Bronchial epithelial cell (primary cell): ENCODE results near the gene SHC4. TPM values are rescaled to one million over a fixed set of nuclear protein-coding genes. Genes with fewer than 3 reads are reported as not detected.
A peak's percentile ranks its signal among the peaks of the same experiment; 100 is the strongest.

Experiments used
- DNase-seq: peaks from one replicate; pipeline ENCODE4 v3.0.0-alpha.2; 2010; ENCODE audit warnings: low read depth
- FAIRE-seq: peaks from 2 replicates; lab custom pipeline; 2011; peaks lifted over from hg19 to GRCh38; lab: Jason Lieb, UNC
- H3K27me3 ChIP-seq: 2 replicates; pipeline ENCODE4 v1.5.1; 2011; ENCODE audit warnings: low read length; ENCODE audit not compliant: control insufficient read depth, insufficient read depth
- H3K36me3 ChIP-seq: 2 replicates; pipeline ENCODE4 v1.5.1; 2011; ENCODE audit warnings: low read length; ENCODE audit not compliant: control insufficient read depth, insufficient read depth
- H3K4me3 ChIP-seq: 2 replicates; pipeline ENCODE4 v1.5.1; 2011; ENCODE audit warnings: mild to moderate bottlenecking, low read depth, low read length, control low read depth
- total RNA-seq: library from RNA; depleted of rRNA; stranded (reverse); fragments of >200 nt; gene quantifications from 2 replicates; pipeline ENCODE4 v1.2.1, GENCODE V29; 2014
- TF ChIP-seq, protein P1 (sequence below): IDR thresholded peaks from 2 replicates; pipeline ENCODE4 v1.5.1; 2011; ENCODE audit warnings: mild to moderate bottlenecking, moderate library complexity, low read length, control low read depth, inconsistent platforms; ENCODE audit not compliant: insufficient read depth, severe bottlenecking

SHC4 gene, protein sequence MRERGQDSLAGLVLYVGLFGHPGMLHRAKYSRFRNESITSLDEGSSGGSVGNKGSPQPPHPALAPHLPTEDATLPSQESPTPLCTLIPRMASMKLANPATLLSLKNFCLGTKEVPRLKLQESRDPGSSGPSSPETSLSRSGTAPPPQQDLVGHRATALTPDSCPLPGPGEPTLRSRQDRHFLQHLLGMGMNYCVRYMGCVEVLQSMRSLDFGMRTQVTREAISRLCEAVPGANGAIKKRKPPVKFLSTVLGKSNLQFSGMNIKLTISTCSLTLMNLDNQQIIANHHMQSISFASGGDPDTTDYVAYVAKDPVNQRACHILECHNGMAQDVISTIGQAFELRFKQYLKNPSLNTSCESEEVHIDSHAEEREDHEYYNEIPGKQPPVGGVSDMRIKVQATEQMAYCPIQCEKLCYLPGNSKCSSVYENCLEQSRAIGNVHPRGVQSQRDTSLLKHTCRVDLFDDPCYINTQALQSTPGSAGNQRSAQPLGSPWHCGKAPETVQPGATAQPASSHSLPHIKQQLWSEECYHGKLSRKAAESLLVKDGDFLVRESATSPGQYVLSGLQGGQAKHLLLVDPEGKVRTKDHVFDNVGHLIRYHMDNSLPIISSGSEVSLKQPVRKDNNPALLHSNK
- total RNA-seq: under 0.01 and 0.26 TPM in 2 replicates

DNA sequence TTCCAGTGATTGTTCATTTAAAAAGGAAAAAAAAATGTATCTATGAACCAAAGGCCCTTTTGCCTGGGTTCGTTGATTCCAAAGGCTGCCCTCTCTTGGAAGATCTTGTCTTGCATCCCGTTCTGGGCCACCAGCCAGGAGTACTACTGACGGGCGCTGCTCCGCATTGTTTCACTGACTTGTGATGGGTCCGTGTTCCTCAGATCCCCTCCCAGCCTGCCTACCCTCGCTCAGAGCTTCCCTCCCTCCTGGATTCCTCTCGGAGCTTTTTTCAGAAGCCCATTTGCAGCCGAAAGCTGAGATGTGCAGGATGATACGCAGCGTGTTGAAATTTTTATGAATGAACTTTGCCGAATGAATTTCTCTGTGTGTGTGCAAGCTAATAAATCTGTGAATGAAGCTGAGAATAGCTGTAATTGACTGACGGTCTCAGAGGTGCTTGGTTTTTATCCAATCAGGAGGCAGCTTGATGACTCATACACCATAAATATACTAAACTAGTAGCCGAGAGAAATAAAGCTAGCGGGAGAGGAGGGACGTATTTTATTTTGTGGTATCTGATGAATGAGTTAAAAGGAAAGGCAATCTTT lies at the start of gene SHC4:
SHC4 (minus strand) TSS at position 396 of the 590 bp plus-strand sequence. CDS start 904 bp downstream, outside the sequence.
- peak; percentile 86 for DNase-seq
- Histone ChIP-seq H3K4me3 (peak within 1 kb of the TSS; percentile 39), H3K36me3 (no peaks in the 10 kb centered on the region), H3K27me3 (peaks cover 5% of the 10 kb centered on the region)
- no peak for FAIRE-seq
- TF ChIP-seq, protein P1, sequence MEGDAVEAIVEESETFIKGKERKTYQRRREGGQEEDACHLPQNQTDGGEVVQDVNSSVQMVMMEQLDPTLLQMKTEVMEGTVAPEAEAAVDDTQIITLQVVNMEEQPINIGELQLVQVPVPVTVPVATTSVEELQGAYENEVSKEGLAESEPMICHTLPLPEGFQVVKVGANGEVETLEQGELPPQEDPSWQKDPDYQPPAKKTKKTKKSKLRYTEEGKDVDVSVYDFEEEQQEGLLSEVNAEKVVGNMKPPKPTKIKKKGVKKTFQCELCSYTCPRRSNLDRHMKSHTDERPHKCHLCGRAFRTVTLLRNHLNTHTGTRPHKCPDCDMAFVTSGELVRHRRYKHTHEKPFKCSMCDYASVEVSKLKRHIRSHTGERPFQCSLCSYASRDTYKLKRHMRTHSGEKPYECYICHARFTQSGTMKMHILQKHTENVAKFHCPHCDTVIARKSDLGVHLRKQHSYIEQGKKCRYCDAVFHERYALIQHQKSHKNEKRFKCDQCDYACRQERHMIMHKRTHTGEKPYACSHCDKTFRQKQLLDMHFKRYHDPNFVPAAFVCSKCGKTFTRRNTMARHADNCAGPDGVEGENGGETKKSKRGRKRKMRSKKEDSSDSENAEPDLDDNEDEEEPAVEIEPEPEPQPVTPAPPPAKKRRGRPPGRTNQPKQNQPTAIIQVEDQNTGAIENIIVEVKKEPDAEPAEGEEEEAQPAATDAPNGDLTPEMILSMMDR: peak; percentile 15

- FAIRE-seq: no peak
- Histone ChIP-seq H3K4me3 (no peak overlapping the region), H3K27me3 (no peaks in the 10 kb centered on the region), H3K36me3 (peaks cover 1% of the 10 kb centered on the region)
- no peak for DNase-seq
- TF ChIP-seq, protein P1: no peak
Observed at GRCh38 chr15:48999314-48999713, 35.6 kb upstream of the SHC4 start.

DNA sequence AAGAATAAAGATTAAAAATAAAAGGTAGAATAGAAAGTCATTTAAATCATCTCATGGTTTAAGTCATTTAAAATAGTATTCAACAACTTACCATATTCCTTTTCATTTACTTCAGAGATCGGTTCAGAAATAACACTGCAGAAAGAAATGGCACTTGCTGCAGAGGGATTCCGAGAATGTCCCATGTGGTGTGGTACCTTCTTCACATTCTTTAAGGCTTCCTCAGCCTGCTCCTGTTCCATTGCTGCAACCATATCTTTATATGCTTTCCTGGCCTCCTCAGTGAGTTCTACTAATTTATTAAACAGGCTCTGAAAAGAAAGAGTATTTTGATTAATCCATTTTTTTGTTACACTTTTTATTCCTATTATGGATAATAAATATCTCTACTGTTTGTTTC lies 32.6 kb upstream of the SHC4 start:
- Histone ChIP-seq H3K36me3 (peaks cover 6% of the 10 kb centered on the region), H3K27me3 (no peaks in the 10 kb centered on the region), H3K4me3 (no peak overlapping the region)
- DNase-seq: no peak
- TF ChIP-seq, protein P1: no peak
- FAIRE-seq: no peak

DNA sequence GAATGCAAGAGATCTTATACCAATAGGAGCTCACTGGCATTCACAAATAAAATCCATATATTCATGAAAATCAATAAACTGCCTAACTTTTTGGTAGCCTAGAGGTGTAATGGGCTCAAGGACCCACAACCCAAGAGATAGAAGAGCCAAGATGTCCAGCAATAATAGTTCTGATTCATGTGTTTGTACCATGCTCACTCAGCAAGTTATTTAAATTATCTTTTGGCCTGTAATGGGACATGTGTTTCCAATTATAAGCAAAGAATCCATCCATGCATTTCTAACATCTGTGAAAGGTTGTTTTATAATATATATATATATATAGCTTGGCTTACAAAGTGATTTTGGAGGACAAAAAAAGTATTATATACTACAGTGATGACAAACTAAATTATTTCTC lies 29.7 kb upstream of the SHC4 start:
- no peak for FAIRE-seq
- Histone ChIP-seq H3K27me3 (no peaks in the 10 kb centered on the region), H3K4me3 (no peak overlapping the region), H3K36me3 (peaks cover 4% of the 10 kb centered on the region)
- no peak for DNase-seq
- TF ChIP-seq, protein P1: no peak

- Histone ChIP-seq H3K36me3 (peaks cover 4% of the 10 kb centered on the region), H3K27me3 (no peaks in the 10 kb centered on the region), H3K4me3 (no peak overlapping the region)
- no peak for FAIRE-seq
- no peak for DNase-seq
- TF ChIP-seq, protein P1: no peak
Observed at GRCh38 chr15:48992545-48992944, 28.8 kb upstream of the SHC4 start.
